ENCODE results near the gene BRI3. TPM values are rescaled to one million over a fixed set of nuclear protein-coding genes. Genes with fewer than 3 reads are reported as not detected.
A peak's percentile ranks its signal among the peaks of the same experiment; 100 is the strongest.

BRI3 gene
- total and polyA plus RNA-seq, 10 of the 15 experiments (the other 5 are each of a cell fraction or from before 2014, with no cell fraction given), result 4.5 to 56.3 (median 21.5) TPM

- TF ChIP-seq ZBTB4 (CRISPR knock-in tag; IDR thresholded peaks at IDR 0.05) (no peak), PAX5 (IDR thresholded peaks at IDR 0.05; ENCODE audit: borderline replicate concordance, low read depth, low read length) (peak; percentile 67; the same call in 1 of the 2 replicates), RAD21 (IDR thresholded peaks at IDR 0.05; ENCODE audit: insufficient read depth, low read depth, low read length) (no peak), RB1 (IDR thresholded peaks at IDR 0.05; ENCODE audit: borderline replicate concordance) (no peak), FOXM1 (IDR thresholded peaks at IDR 0.05; ENCODE audit: low read depth, low read length) (0 out of 2 replicates have a peak, but pooled peaks have one; percentile 11), MEF2A (IDR thresholded peaks at IDR 0.05; ENCODE audit: insufficient read depth, low read depth, low read length) (peak; percentile 60; the same call in 1 of the 2 replicates), MAX (IDR thresholded peaks at IDR 0.05; ENCODE audit: low read depth, low read length) (no peak), KAT2A (conservative IDR thresholded peaks at IDR 0.05; ENCODE audit: control insufficient read depth, low read depth, low read length) (no peak), ATF3 (IDR thresholded peaks at IDR 0.05; ENCODE audit: borderline replicate concordance, extremely low read depth, low read depth, low read length) (peak; percentile 18; the same call in 1 of the 2 replicates), YBX1 (IDR thresholded peaks at IDR 0.05) (no peak), SP1 (IDR thresholded peaks at IDR 0.05; ENCODE audit: low read depth, low read length) (no peak), ZZZ3 (IDR thresholded peaks at IDR 0.05; ENCODE audit: control insufficient read depth, insufficient read length, low read depth) (no peak), STAT3 (IDR thresholded peaks at IDR 0.05; ENCODE audit: low read depth, low read length) (no peak), NKRF (conservative IDR thresholded peaks at IDR 0.05) (no peak), RUNX3 (IDR thresholded peaks at IDR 0.05; ENCODE audit: low read length) (peak; percentile 87), SUPT20H (IDR thresholded peaks at IDR 0.05; ENCODE audit: borderline replicate concordance, control insufficient read depth, low read depth, low read length) (no peak), CREB1 (IDR thresholded peaks at IDR 0.05; ENCODE audit: low read depth) (peak; percentile 92), NFIC (IDR thresholded peaks at IDR 0.05; ENCODE audit: low read depth, low read length) (peak; percentile 65; the same call in 1 of the 2 replicates), RFX5 (IDR thresholded peaks at IDR 0.05; ENCODE audit: low read depth, low read length) (no peak), HDAC2 (IDR thresholded peaks at IDR 0.05) (no peak), SREBF1 (IDR thresholded peaks at IDR 0.05; ENCODE audit: low read length) (no peak), ZNF207 (IDR thresholded peaks at IDR 0.05; ENCODE audit: borderline replicate concordance) (no peak), NFYB (IDR thresholded peaks at IDR 0.05; ENCODE audit: insufficient read depth, low read depth, low read length) (no peak), SPI1 (IDR thresholded peaks at IDR 0.05; ENCODE audit: borderline replicate concordance, insufficient read depth, low read depth, low read length) (no peak), BHLHE40 (IDR thresholded peaks at IDR 0.05; ENCODE audit: borderline replicate concordance in 1 of 2, low read depth in 2 of 2, low read length in 1 of 2) (peak in 1 of 2 experiments; percentile 43; a peak in 1 of 4 replicates)
- TF ChIP-seq, protein P1, sequence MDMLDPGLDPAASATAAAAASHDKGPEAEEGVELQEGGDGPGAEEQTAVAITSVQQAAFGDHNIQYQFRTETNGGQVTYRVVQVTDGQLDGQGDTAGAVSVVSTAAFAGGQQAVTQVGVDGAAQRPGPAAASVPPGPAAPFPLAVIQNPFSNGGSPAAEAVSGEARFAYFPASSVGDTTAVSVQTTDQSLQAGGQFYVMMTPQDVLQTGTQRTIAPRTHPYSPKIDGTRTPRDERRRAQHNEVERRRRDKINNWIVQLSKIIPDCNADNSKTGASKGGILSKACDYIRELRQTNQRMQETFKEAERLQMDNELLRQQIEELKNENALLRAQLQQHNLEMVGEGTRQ (IDR thresholded peaks at IDR 0.05; ENCODE audit: borderline replicate concordance, low read depth, low read length), result no peak
Observed at GRCh38 chr7:98314469-98314868, 33.0 kb downstream of the BRI3 start (continued).

Measured in GM12878 (cell line).